WERI-Rb-1 (cell line): ENCODE measurements around the gene SIX2.

ENCODE experiments used
- DNase-seq: peaks from one replicate; pipeline ENCODE4 v3.0.0-alpha.2; 2020
- H3K27ac ChIP-seq: fragments of 250-450 bp; sonication (Bioruptor Pico); 2 replicates; pipeline ENCODE4 v1.5.1; 2020; ENCODE audit warnings: mild to moderate bottlenecking, moderate library complexity
- H3K27me3 ChIP-seq: fragments of 250-450 bp; sonication (Bioruptor Pico); 2 replicates; pipeline ENCODE4 v1.5.1; 2021; ENCODE audit warnings: mild to moderate bottlenecking, low read depth, moderate library complexity; ENCODE audit not compliant: insufficient read depth, severe bottlenecking
- H3K36me3 ChIP-seq: fragments of 250-450 bp; sonication (Bioruptor Pico); 2 replicates; pipeline ENCODE4 v1.5.1; 2020; ENCODE audit warnings: mild to moderate bottlenecking, moderate library complexity
- H3K4me3 ChIP-seq: 2 replicates; pipeline ENCODE4 v1.5.1; 2011; ENCODE audit warnings: low read depth, mild to moderate bottlenecking, control low read depth, low read length
- H3K9me3 ChIP-seq: fragments of 250-450 bp; sonication (Bioruptor Pico); 2 replicates; pipeline ENCODE4 v1.5.1; 2021; ENCODE audit warnings: mild to moderate bottlenecking, moderate library complexity; ENCODE audit not compliant: severe bottlenecking
- TF ChIP-seq, protein P1 (sequence below): IDR thresholded peaks from 2 replicates; pipeline ENCODE4 v1.5.1; 2011; ENCODE audit warnings: low read depth, mild to moderate bottlenecking, control low read depth, inconsistent platforms, low read length

Gene SIX2

DNA sequence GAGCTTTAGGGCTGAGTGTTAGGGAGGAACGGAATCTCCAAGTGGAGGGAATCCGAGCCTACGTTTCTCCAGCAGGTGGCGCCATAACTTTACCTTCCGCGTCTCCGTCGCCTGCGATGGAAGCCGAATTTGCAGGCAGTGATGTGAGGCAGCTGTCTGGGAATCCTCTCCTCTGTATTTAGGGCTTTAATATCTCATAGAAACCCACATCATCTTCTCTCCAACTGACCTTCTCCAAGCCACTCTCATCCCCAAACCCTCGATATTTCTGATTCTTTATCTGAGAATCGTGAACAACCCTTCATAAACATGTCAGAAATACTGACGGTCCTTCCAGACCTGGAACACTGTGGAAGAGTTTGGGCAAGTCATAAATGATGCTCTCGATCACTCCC lies 27.5 kb downstream of the SIX2 start:
- H3K9me3 ChIP-seq: peaks cover 2% of the 10 kb centered on the region
- H3K27me3 ChIP-seq: no peaks in the 10 kb centered on the region
- DNase-seq: peak; percentile 81
- TF ChIP-seq, protein P1, sequence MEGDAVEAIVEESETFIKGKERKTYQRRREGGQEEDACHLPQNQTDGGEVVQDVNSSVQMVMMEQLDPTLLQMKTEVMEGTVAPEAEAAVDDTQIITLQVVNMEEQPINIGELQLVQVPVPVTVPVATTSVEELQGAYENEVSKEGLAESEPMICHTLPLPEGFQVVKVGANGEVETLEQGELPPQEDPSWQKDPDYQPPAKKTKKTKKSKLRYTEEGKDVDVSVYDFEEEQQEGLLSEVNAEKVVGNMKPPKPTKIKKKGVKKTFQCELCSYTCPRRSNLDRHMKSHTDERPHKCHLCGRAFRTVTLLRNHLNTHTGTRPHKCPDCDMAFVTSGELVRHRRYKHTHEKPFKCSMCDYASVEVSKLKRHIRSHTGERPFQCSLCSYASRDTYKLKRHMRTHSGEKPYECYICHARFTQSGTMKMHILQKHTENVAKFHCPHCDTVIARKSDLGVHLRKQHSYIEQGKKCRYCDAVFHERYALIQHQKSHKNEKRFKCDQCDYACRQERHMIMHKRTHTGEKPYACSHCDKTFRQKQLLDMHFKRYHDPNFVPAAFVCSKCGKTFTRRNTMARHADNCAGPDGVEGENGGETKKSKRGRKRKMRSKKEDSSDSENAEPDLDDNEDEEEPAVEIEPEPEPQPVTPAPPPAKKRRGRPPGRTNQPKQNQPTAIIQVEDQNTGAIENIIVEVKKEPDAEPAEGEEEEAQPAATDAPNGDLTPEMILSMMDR: peak; percentile 97
- no peak overlapping the region for H3K27ac ChIP-seq
- no peaks in the 10 kb centered on the region for H3K36me3 ChIP-seq
- no peak overlapping the region for H3K4me3 ChIP-seq

DNA sequence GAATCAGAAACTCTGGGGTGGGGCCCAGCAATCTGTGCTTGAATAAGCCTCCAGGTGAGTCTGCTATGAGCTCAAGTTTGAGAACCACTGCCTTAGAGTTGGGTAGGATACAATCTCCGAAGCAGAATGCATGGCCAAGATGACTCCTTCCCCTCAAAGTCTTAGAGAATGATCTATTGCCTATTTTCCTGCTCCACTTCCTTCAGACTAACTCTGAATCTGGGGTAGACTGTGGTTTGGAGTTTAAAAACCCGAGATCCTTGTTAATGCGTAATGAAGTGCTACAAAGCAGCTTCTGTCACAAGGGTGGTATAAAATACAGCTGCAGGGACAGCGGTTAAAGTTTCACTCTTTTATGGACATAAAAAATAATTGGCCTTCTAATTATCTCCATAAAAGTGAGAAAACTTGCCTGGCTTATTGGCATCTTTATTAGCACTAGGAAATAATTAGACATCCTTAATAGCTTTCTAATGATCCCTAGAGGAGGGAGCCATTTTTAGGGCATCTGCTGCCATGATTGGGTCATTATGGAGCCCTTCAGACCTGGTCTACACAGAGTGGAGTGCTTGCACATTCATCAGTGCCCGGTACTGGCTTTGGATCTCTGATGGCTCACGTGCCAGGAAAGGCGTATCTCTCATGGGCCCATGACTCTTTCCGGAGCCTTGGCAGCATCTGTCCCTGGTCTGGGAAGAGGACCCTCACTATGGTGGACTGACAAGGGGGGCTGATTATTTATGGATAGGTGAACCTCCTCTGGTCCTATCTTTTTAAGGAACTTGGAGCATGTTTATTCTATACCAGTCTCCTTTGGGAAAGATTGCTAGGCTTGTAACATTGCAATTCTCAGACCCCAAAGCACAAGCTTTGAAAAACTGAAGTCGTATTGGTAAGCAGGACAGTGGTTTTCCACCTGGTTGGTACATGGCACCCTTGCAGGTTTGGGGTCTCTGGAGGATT lies 28.2 kb downstream of the SIX2 start:
- no peak for DNase-seq
- no peaks in the 10 kb centered on the region for H3K27me3 ChIP-seq
- no peak overlapping the region for H3K27ac ChIP-seq
- peaks cover 2% of the 10 kb centered on the region for H3K9me3 ChIP-seq
- H3K4me3 ChIP-seq: no peak overlapping the region
- no peaks in the 10 kb centered on the region for H3K36me3 ChIP-seq
- TF ChIP-seq, protein P1: no peak

DNA sequence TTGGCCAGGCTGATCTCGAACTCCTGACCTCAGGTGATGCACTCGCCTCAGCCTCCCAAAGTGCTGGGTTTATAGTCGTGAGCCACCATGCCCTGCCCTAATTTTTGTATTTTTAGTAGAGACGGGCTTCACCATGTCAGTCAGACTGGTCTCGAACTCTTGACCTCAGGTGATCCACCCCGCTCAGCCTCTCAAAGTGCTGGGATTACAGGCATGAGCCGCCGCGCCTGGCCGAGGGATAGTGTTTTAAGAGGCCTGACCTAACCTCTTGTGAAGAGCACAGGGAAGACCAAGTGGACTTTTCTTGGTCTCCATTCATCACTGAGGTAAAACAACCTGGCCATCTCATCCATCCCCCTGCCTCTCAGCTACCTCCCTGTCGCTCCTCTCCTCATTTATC lies 29.7 kb downstream of the SIX2 start:
- peak; percentile 60 for DNase-seq
- Histone ChIP-seq H3K36me3 (no peaks in the 10 kb centered on the region), H3K4me3 (no peak overlapping the region), H3K27me3 (no peaks in the 10 kb centered on the region), H3K27ac (no peak overlapping the region), H3K9me3 (no peaks in the 10 kb centered on the region)
- TF ChIP-seq, protein P1: no peak

DNA sequence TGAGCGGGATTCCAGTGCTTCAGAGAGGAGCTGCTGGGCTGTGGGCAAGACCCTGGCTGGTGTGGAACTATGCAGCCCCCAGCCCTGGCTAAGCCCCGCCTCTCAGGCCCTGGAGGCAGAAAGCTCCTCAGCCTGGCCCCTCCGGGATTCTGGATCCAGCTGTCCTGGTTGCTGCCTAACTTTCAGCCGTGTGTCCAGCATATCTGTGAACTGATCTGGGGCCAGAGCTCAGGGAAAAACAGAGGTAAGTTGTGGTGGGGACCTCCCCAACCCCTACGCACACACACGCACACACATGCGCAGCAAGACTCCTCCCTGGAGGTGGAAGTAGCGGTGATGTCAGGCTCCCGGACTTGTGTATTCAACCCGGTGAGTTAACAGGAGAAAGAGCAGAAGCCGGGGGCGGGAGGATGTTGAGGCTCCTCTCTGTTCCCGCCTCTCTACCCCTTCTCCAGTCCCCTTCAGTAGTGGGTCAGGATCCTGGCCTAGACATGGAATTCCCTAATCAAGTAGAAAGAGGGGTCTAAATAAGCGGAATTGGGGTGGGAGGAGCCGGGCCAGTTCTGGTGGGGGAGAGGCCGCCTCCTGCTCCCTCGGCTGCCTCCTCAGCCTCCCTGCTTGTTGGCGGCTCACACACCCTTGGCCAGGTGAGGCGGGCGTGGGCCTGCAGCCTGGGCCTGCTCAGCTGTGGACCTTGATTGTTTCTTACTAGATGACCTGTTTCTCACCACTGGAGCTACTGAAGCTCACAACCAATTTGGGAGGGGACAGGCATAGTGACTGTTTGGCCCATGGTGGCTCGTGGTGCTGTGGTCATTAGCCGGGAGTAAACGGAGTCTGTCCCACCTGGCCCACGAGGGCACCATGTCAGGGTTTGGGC lies 33.4 kb downstream of the SIX2 start:
- no peak overlapping the region for H3K4me3 ChIP-seq

DNA sequence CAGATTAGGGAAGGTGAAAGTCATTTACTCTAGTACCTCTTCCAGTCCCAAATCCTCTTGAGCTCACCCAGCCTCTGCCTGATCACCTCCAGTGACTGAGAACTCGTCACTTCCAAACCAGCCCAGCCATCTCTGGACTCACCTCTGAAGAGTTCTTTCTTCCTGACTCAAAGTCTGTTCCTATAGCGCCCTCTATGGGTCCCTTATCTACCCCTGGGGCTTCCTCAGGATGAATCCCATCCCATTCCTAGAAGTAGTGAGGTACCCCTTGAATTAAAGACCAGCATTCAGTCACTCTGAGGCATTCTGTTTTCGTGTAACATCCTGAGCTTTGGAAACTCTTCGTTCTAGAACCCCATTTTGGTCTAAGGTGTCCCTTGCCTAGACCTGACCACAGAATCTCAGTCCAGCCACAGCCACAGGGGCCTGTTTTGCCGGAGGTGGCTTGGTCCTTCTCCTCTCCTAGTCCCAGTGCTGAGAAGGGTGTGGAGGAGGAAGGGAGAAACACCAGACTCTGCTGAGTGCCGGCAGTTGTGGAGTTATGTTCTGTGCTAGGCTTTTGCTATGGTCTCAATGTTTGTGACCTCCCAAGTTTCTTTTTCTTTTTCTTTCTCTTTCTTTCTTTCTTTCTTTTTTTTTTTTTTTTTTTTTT lies 35.1 kb downstream of the SIX2 start:
- H3K36me3 ChIP-seq: no peaks in the 10 kb centered on the region
- no peaks in the 10 kb centered on the region for H3K27me3 ChIP-seq
- TF ChIP-seq, protein P1: peak; percentile 73
- no peak overlapping the region for H3K4me3 ChIP-seq
- peak overlapping the region; percentile 89 for H3K27ac ChIP-seq
- no peaks in the 10 kb centered on the region for H3K9me3 ChIP-seq
- DNase-seq: peak; percentile 90

More for the DNA sequence above, 33.4 kb downstream of the SIX2 start:
- H3K36me3 ChIP-seq: no peaks in the 10 kb centered on the region
- DNase-seq: no peak
- H3K27me3 ChIP-seq: no peaks in the 10 kb centered on the region
- no peaks in the 10 kb centered on the region for H3K9me3 ChIP-seq
- no peak overlapping the region for H3K27ac ChIP-seq
- TF ChIP-seq, protein P1: no peak
